GM18508 (cell line): Measurements from ENCODE around the gene OR10G7.

ENCODE experiments used
- ATAC-seq: cut with Tn5 transposase; IDR thresholded peaks from one replicate; pipeline ENCODE4 v1.9.1; 2021; ENCODE audit warnings: moderate number of reproducible peaks; ENCODE audit not compliant: insufficient read depth, unreplicated experiment

OR10G7 gene

DNA sequence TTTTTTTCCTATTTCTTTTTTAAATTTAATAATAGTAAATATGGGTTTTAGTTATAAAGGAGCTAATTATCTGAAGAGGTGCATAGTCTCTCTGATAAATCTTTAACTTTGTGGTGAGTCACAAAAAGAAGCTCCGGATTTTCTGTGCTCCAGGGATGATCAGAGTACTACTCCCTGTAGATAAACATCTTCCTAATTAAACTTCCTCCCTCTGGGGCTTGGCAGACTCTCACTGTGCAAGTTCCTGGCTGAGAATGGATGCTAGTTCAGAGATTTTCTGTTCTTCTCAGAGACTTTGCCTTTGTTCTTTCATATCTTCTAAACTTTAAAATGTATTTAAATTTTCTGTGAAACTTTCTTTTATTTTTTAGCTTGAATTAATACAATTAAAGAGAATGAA is at the start of gene OR10G7:
Gene OR10G7, minus strand, starts transcription at position 72 of the 400 bp plus-strand sequence. CDS start 2,324 bp downstream, outside the sequence.
- ATAC-seq: no peak

GRCh38 chr11:124085997-124086846 is 45.1 kb upstream of the OR10G7 start:
- no peak for ATAC-seq

GRCh38 chr11:124085583-124085982 is 44.5 kb upstream of the OR10G7 start:
- no peak for ATAC-seq

GRCh38 chr11:124082371-124082770 is 41.2 kb upstream of the OR10G7 start:
- no peak for ATAC-seq

- ATAC-seq: no peak
Measured at GRCh38 chr11:124081483-124081882, 40.4 kb upstream of the OR10G7 start.

DNA sequence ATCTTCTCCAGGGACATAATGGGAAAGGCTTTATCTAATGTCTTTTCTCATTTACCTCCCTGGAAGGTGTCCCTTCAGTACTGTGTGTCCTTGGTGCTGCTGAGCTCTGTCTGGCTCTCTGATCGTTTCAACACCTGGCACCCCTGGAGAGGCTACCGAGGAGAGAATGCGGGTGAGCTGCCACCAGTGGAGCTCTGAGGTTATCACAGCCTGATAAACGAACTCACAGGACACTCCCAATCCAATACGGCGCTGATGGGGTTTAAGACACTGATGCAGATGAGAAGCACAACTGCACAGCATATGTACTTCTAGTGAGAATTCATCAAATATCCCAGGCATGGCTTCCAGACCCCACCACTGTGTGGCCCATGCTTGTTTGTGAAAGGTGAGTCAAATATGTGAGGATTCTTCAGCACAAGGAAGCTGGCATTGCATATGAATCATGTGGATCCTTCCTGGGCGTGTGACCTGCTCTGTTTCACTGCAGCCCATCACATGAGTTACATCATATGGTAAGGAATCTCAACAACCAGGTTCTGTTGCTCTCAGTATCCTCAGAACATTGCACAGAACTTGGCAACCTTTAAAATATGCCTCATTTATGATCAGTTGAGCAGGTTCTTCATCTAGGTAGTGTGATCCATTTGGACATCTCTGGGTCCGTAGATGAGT is 39.3 kb upstream of the OR10G7 start:
- ATAC-seq: no peak

- ATAC-seq: no peak
Measured at GRCh38 chr11:124079631-124080326, 38.7 kb upstream of the OR10G7 start.

DNA sequence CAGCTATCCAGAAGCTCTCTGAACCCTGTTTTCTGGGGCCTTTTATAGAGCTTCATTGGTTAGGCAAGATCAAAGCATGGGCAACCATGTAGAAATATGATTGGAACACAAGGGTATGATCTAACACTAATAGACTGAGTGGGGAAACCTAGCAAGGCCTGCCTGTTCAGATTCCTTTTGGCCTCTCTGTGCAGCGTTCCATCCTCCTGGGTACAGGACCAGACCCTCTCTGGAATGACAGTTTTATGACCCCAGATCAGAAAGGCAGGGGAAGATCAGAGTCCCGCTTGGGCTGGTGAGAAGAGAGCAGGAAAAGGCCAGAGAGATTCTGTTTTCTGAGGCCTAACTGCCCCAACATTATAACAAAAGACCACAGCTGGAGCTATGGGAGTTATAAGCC is 37.5 kb upstream of the OR10G7 start:
- no peak for ATAC-seq

- no peak for ATAC-seq
Measured at GRCh38 chr11:124077266-124077665, 36.1 kb upstream of the OR10G7 start.

GRCh38 chr11:124075841-124076651 is 34.9 kb upstream of the OR10G7 start:
- no peak for ATAC-seq

DNA sequence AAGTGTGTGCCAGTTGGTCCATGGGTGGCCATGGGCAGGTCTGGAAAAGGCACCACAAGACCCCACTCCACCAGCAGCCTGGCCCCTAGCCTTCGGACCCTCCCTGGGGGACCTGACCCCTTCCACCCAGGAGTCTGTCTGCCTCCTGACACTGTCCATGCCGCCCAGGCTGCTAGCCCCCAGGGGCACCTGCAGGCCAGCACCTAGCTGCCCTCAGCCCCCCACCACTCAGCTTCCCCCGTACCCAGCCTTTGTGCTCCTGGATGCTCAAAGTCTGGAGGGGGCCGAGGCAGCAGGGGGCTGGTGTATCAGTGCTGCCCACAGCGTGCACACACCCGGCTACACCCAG is 34.3 kb upstream of the OR10G7 start:
- ATAC-seq: no peak

GRCh38 chr11:124074554-124074953 is 33.4 kb upstream of the OR10G7 start:
- ATAC-seq: no peak

DNA sequence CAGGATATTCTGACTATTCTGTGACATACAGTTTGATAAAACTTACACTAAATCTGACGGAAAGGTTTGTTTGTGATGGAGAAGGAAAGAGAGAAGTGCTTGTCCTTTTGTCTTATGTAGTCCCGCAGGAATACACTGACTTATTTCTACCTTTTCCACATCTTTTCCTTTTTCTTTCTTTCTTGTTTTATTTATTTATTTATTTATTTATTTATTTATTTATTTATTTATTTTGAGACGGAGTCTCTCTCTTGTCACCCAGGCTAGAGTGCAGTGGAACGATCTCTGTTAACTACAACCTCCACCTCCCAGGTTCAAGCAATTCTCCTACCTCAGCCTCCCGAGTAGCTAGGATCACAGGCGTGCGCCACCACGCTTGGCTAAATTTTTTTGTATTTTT is 31.0 kb upstream of the OR10G7 start:
- no peak for ATAC-seq

GRCh38 chr11:124071623-124071948 is 30.5 kb upstream of the OR10G7 start:
- no peak for ATAC-seq

DNA sequence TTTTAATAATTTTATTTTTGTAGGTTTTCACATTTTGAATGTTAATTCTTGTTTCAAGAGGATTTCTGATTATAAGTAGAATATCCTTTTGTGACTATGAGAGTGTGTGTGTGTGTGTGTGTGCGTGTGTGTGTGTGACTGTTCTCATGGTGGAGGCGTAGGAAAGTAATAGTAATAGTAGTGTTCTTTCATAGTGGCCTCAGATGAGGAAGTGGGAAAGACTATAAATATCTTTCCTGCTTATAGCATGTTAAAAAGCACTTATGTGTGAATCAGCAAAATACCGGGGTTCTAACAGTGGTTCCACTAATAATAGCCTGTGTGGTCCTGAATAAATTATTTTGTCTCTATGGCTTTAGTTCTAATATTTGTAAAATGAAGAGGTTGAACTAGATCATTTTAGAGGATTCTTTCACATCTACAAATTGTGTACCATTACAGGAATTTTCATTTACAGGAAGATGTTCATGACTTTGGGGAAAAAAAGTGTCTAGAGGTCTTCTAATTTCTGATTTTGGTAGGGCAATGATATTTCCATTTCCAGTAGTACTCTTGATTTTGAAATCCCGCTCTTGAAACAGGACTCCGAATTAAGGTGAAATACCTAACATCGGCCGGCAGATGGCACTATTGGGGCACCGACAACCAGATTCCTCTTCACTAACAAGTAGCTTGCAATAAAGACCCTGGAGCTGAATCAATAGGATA is 29.9 kb upstream of the OR10G7 start:
- ATAC-seq: peak; percentile 80

DNA sequence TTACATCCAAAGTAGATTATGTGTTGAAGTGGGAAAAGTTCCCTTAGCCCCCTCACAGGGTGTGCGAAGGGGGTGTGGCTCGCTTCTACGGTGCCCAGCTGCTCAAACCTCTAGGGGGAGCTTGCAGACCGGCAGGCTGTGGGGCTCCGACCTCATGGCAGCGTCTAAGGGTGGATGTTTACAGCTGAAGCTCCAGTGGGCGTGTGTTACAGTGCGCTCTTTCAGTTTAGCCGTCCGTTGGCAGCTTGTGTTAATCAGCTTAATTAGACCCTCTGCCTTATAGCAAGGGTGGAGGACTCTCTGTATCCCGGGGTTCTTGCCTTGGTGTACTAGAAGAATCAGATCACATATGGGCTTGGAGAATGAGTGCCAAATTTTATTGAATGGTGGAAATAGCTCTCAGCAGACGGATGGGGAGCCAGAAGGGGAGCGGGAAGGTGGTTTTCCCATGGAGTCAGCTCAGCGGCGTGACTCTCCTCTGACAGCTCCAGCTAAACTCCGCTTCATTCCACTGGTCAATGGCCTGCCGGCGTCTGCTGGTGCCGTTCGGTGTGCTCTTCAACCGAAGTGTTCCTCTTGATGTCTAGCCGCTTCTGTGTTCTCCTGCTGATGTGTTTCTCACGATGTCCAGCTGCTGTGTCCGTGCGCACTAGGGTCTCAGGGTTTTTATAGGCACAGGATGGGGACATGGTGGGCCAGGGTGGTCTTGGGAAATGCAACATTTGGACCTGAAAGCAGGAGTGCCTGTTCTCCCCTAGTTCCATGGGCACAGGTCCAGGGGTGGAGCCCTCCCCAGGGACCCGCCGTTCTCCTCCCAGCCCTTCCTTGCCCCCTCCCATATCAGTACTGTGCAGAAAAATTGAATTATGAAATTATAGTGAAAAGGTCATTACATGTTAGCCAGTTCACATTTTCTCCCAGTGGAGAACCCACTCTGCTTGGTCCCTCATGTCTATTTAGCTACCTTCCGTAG is 28.6 kb upstream of the OR10G7 start:
- ATAC-seq: peak; percentile 41

GRCh38 chr11:124068601-124069110 is 27.5 kb upstream of the OR10G7 start:
- no peak for ATAC-seq

DNA sequence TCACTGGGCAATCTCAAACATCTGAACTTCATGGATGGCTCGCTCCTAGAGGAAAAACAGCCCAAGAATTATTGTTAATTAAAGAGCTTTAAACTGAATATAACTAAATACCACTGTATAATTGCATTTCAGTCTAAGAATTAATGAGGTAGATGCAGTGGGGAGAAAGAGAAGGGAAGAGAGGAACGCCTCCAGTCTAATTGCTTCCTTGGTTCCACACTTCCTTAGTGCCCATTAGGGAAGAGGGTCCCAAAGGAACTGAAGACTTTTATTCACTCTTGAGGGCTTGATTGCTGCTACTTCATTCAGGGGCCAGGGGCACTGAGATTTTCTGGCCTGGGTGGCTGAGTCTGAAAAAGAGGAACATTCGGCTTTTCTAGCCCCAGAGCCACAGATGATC is 11.8 kb upstream of the OR10G7 start:
- no peak for ATAC-seq

GRCh38 chr11:124050748-124051147 is 9.6 kb upstream of the OR10G7 start:
- no peak for ATAC-seq
